DOHH2 (cell line): Measurements from ENCODE around the gene ALG2.

Experiments used
- H3F3A ChIP-seq: fragments of 200-600 bp; sonication (generic), shearing (Covaris generic); 2 replicates; pipeline ENCODE4 v1.6.0; 2016; ENCODE audit warnings: antibody characterized with exemption, mild to moderate bottlenecking; ENCODE audit not compliant: control insufficient read depth, insufficient read depth
- H3K27ac ChIP-seq: fragments of 200-600 bp; sonication (generic); 2 replicates; pipeline ENCODE4 v1.5.1; 2014; ENCODE audit warnings: low read depth, mild to moderate bottlenecking, low read length, moderate library complexity
- H3K27me3 ChIP-seq: fragments of 200-600 bp; sonication (generic); 2 replicates; pipeline ENCODE4 v1.6.1; 2014; ENCODE audit warnings: mild to moderate bottlenecking, low read length, mixed read lengths; ENCODE audit not compliant: control insufficient read depth
- H3K36me3 ChIP-seq: fragments of 200-600 bp; sonication (generic); 2 replicates; pipeline ENCODE4 v1.6.1; 2014; ENCODE audit warnings: mild to moderate bottlenecking, low read length, moderate library complexity, mixed read lengths; ENCODE audit not compliant: control insufficient read depth
- H3K4me1 ChIP-seq: fragments of 200-600 bp; sonication (generic); 2 replicates; pipeline ENCODE4 v1.6.1; 2014; ENCODE audit warnings: mild to moderate bottlenecking, low read length, mixed read lengths; ENCODE audit not compliant: control insufficient read depth
- H3K4me2 ChIP-seq: fragments of 200-600 bp; sonication (generic); 2 replicates; pipeline ENCODE4 v1.6.0; 2014; ENCODE audit warnings: mild to moderate bottlenecking, low read length, moderate library complexity
- H3K4me3 ChIP-seq: fragments of 200-600 bp; sonication (generic); 2 replicates; pipeline ENCODE4 v1.5.1; 2014; ENCODE audit warnings: mild to moderate bottlenecking, low read length, mixed read lengths
- H3K79me2 ChIP-seq: fragments of 200-600 bp; sonication (generic); 2 replicates; pipeline ENCODE4 v1.6.1; 2014; ENCODE audit warnings: mild to moderate bottlenecking, low read length, mixed read lengths; ENCODE audit not compliant: control insufficient read depth
- H3K9me2 ChIP-seq: fragments of 200-600 bp; sonication (generic); replicated peaks from 2 replicates; pipeline ENCODE4 v1.6.1; 2014; ENCODE audit warnings: mild to moderate bottlenecking, low read length, mixed read lengths; ENCODE audit not compliant: control insufficient read depth
- H3K9me3 ChIP-seq: fragments of 200-600 bp; sonication (generic); 2 replicates; pipeline ENCODE4 v1.6.1; 2014; ENCODE audit warnings: antibody characterized with exemption, low read length, mixed read lengths; ENCODE audit not compliant: control insufficient read depth, insufficient read depth
- H4K20me1 ChIP-seq: fragments of 200-600 bp; sonication (generic); 2 replicates; pipeline ENCODE4 v1.6.0; 2014; ENCODE audit warnings: low read depth, mild to moderate bottlenecking, antibody characterized with exemption, low read length, moderate library complexity; ENCODE audit not compliant: control insufficient read depth, insufficient read depth
- CTCF ChIP-seq: fragments of 200-600 bp; sonication (generic); IDR thresholded peaks from one replicate; pipeline ENCODE4 v1.5.1; 2014; ENCODE audit warnings: antibody characterized with exemption, mild to moderate bottlenecking, low read depth, low read length; ENCODE audit not compliant: poor library complexity, severe bottlenecking
- EZH2phosphoT487 ChIP-seq: fragments of 200-600 bp; sonication (generic); IDR thresholded peaks from 2 replicates; pipeline ENCODE4 v1.6.1; 2017; ENCODE audit warnings: borderline replicate concordance, mild to moderate bottlenecking, antibody characterized with exemption, low read length, moderate library complexity, mixed read lengths

ALG2 gene

GRCh38 chr9:99183616-99184015, 38.1 kb downstream of the ALG2 start:
- Histone ChIP-seq H3K9me3 (no peaks in the 10 kb centered on the region), H3K27ac (no peak overlapping the region), H3K4me3 (no peak overlapping the region), H3K36me3 (no peaks in the 10 kb centered on the region), H3K4me1 (peaks cover 58% of the 10 kb centered on the region), H4K20me1 (no peaks in the 10 kb centered on the region), H3K4me2 (no peak overlapping the region), H3K79me2 (no peaks in the 10 kb centered on the region), H3F3A (no peaks in the 10 kb centered on the region), H3K27me3 (no peaks in the 10 kb centered on the region), H3K9me2 (no peaks in the 10 kb centered on the region)
- TF ChIP-seq EZH2phosphoT487 (no peak), CTCF (no peak)

GRCh38 chr9:99182356-99182755, 39.4 kb downstream of the ALG2 start:
- no peaks in the 10 kb centered on the region for H4K20me1 ChIP-seq
- no peaks in the 10 kb centered on the region for H3K36me3 ChIP-seq
- no peaks in the 10 kb centered on the region for H3K9me3 ChIP-seq
- peak overlapping the region; percentile 39 for H3K27ac ChIP-seq
- H3K4me1 ChIP-seq, result peaks cover 63% of the 10 kb centered on the region
- no peaks in the 10 kb centered on the region for H3K27me3 ChIP-seq
- TF ChIP-seq CTCF, result no peak
- no peak for TF ChIP-seq EZH2phosphoT487
- H3K4me3 ChIP-seq, result no peak overlapping the region
- peak overlapping the region; percentile 46; the same call in 1 of the 2 replicates for H3K4me2 ChIP-seq
- H3K79me2 ChIP-seq, result no peaks in the 10 kb centered on the region
- H3K9me2 ChIP-seq, result no peaks in the 10 kb centered on the region
- H3F3A ChIP-seq, result no peaks in the 10 kb centered on the region

- Histone ChIP-seq H3K4me2 (peak overlapping the region; percentile 46), H3K27ac (peak overlapping the region; percentile 39), H3K36me3 (no peaks in the 10 kb centered on the region), H3K4me3 (peak overlapping the region; percentile 36; the same call in 1 of the 2 replicates), H4K20me1 (no peaks in the 10 kb centered on the region), H3K79me2 (no peaks in the 10 kb centered on the region), H3K27me3 (no peaks in the 10 kb centered on the region), H3K9me3 (no peaks in the 10 kb centered on the region), H3F3A (no peaks in the 10 kb centered on the region), H3K4me1 (peaks cover 62% of the 10 kb centered on the region), H3K9me2 (no peaks in the 10 kb centered on the region)
- TF ChIP-seq EZH2phosphoT487, result no peak
- TF ChIP-seq CTCF, result no peak
Measured at GRCh38 chr9:99181621-99182020, 40.1 kb downstream of the ALG2 start.
